RKO (cell line): ENCODE data around the gene SLC35F2.
"Not testable (repeated sequence)": the region's sequence is repeated elsewhere in the genome, so short reads cannot be mapped to it uniquely, and the experiment has no call there.

ENCODE experiments used
- DNase-seq: peaks from one replicate; pipeline ENCODE4 v3.0.0-alpha.2; 2016; ENCODE audit warnings: low spot score

SLC35F2 gene

GRCh38 chr11:107842412-107843100 lies 16.0 kb downstream of the SLC35F2 start:
- DNase-seq: no peak

DNA sequence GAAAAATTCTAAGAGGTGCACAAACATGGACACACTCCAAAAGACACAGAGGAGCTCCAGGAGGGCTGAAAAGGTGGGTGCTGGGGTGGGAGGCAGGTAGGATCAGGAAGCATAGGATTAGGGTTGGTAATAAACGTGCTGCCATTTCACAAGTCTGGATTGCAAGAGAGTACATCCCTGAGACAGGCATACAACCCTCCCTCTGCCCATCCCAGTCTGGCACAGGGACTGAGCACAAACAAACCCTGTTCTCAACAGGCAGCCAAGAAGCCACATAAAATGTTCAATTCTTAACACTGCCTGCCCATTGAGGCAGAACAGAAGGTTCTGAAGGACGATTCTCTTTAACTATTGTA lies 18.5 kb downstream of the SLC35F2 start:
- no peak for DNase-seq

DNA sequence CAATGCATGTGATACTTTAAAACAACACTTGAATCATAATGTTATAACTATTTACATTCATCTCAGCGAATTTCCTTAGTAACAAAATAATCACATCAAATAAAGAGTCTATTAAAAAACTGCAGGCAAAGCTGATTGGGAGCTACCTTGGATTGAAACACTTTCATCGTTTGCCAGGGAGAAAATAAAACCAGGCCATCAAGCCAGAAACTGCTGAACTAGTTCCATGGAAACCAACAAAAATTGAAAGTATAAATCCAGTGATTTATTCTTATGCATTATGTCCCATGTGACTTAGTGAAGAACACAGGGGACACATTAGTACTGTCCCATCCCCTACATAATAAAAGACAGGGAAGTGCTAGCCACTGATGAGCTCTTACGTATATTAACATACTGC lies 21.7 kb downstream of the SLC35F2 start:
- no peak for DNase-seq

GRCh38 chr11:107834995-107835394 lies 23.6 kb downstream of the SLC35F2 start:
- DNase-seq: no peak

- DNase-seq: not testable (repeated sequence)
Observed at GRCh38 chr11:107833926-107834325, 24.7 kb downstream of the SLC35F2 start.

- DNase-seq: no peak
Observed at GRCh38 chr11:107830915-107831540, 27.6 kb downstream of the SLC35F2 start.

DNA sequence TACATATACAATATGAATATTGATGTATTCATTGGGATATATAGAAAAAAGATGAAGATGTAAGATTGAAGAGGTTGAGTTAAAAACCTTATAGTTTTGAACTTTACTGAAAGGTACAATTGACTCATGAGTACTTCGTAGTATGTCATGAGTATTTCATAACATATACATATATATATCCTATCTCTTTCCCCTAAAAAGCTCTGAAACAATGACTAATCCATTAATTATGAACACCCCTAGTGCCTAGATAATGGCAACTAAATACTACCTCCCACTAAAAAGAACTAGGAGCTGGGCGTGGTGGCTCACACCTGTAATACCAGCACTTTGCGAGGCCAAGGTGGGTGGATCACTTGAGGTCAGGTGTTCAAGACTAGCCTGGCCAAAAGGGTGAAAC lies 31.5 kb downstream of the SLC35F2 start:
- DNase-seq: no peak

- DNase-seq: no peak
Observed at GRCh38 chr11:107825875-107826274, 32.7 kb downstream of the SLC35F2 start.

DNA sequence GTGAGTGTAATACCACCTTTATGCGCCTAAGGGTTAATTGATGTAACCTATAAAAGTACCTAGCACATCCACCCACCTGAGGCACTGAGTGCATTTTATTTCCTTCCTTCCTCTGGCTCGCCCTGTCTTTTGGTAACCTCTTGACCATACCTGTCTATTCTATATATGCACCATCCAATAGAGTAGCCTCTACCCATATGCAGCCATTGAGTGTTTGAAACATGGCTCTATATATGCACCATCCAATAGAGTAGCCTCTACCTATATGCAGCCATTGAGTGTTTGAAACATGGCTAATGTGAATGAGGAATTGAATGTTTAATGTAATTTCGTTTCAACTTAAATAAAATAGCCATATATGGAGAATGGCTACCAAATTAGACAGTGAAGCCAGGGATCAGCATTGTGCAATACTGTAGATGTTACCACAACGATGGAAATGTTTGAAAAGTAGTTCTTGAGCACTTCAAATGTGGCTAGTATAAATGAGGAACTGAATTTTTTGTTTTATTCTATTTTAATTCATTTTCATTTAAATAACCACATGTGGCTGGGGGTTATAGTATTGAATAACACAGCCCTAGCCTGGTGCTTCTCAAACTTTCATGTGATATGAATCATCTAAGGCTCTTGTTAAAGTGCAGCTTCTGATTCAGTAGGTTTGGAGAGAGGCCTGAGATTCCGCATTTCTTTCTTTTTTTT lies 33.8 kb downstream of the SLC35F2 start:
- DNase-seq: no peak

GRCh38 chr11:107821199-107821927 lies 37.2 kb downstream of the SLC35F2 start:
- DNase-seq: no peak

- DNase-seq: no peak
Observed at GRCh38 chr11:107819361-107820014, 39.1 kb downstream of the SLC35F2 start.

- no peak for DNase-seq
Observed at GRCh38 chr11:107818491-107818890, 40.1 kb downstream of the SLC35F2 start.

- DNase-seq: no peak
Observed at GRCh38 chr11:107816028-107816427, 42.6 kb downstream of the SLC35F2 start.

DNA sequence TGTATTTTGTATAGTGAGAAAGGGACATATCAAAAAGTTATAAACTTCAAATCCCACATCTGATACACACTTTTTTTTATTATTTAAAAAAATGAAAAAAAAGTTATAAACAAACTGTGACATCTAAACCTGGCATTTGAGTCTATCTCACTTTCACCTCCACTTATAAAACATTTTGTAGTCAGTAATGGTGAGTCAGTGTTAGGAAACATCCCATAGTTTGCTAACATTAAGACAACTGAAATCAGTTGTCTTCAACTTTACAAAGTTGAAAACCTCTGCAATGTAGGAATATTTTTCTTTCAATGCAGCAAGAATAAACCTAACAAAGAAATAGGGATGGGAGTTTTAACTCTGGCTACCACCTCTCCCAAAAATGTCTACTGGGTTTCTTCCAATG lies 47.7 kb downstream of the SLC35F2 start:
- DNase-seq: no peak

- DNase-seq: no peak
Observed at GRCh38 chr11:107808521-107808920, 50.1 kb downstream of the SLC35F2 start.

GRCh38 chr11:107804971-107805370 lies 53.6 kb downstream of the SLC35F2 start:
- DNase-seq: no peak

DNA sequence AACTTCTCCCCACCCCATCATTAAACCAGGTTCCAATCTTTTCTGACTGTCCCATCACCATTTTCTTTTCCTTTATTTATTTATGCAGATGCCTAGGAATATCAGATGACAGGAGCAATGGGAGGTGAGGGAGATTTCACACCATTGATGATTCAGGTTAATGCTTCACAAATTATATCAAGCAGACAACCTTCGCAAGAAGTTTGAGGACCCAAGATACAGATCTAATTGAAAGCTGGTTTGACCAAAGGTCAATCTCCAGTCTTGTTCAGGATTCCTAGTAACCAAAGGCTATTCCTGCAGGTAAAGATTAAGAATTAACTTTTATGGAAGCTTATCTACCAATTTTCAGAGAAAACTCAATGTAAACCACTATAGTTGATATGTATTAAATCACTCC lies 54.4 kb downstream of the SLC35F2 start:
- no peak for DNase-seq

- DNase-seq: peak; percentile 40
Observed at GRCh38 chr11:107801641-107802040, 56.9 kb downstream of the SLC35F2 start.

DNA sequence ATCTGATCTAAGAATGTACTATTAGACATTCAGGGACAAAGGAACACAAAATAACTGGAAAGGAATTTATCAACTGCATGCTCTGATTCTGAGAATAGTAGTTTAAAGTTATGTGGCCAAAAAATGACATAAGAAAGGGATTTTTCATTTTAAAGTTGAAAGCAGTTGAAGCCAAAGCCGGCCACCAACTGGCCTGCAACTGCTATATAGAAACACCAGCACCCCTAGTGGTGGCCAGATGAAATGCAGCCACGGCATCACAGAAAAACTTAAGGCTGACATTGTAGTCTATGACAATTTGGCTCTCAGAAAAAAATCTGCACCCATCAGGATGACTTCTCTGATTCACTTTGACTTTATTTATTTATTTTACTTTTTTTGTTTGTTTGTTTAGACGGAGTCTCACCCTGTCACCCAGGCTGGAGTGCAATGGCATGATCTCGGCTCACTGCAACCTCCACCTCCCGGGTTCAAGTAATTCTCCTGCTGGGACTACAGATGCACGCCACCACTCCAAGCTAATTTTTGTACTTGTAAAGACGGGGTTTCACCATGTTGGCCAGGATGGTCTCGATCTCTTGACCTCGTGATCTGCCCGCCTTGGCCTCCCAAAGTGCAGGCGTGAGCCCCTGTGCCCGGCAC lies 59.2 kb downstream of the SLC35F2 start:
- peak; percentile 76 for DNase-seq

DNA sequence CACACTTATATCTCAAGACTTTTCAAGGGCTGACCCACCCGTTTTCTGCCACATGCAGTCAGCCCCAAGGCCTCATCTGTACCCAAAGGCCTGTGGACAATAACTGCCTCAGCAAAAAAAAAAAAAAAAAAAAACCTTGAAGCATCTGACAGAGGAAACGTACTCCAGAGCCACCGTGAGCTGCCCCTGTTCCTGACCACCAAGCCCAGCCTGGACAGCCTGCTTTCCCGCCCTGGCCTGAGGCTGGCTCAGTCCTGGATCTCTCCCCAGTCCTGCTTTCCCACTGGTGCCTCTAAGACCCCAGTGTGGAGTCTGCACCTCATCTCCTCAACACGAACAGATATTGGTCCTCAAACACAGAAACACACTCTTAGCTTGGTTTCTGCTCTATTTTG lies 66.5 kb downstream of the SLC35F2 start:
- DNase-seq: no peak

- DNase-seq: no peak
Observed at GRCh38 chr11:107791343-107792048, 67.1 kb downstream of the SLC35F2 start.
